ENCODE data around the gene DEFB132.

DNA sequence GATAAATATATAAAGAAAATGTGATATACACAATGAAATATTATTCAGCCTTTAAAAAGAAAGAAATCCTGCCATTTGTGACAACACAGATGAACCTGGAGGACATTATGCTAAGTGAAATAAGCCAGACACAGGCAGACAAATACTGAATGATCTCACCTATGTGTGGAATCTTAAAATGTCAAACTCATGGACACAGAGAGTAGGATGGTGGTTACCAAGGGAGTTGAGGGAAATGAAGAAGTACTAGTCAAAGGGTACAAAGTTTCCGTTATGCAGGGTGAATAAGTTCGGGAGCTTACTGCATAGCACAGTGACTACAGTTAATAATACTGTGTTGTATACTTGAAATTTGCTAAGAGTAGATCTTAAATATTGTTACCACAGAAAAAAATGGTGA, 14.6 kb upstream of the DEFB132 start:
- TF ChIP-seq, protein P1, sequence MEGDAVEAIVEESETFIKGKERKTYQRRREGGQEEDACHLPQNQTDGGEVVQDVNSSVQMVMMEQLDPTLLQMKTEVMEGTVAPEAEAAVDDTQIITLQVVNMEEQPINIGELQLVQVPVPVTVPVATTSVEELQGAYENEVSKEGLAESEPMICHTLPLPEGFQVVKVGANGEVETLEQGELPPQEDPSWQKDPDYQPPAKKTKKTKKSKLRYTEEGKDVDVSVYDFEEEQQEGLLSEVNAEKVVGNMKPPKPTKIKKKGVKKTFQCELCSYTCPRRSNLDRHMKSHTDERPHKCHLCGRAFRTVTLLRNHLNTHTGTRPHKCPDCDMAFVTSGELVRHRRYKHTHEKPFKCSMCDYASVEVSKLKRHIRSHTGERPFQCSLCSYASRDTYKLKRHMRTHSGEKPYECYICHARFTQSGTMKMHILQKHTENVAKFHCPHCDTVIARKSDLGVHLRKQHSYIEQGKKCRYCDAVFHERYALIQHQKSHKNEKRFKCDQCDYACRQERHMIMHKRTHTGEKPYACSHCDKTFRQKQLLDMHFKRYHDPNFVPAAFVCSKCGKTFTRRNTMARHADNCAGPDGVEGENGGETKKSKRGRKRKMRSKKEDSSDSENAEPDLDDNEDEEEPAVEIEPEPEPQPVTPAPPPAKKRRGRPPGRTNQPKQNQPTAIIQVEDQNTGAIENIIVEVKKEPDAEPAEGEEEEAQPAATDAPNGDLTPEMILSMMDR (IDR thresholded peaks at IDR 0.05; ENCODE audit: low read depth, low read length, poor library complexity, severe bottlenecking), result no peak
- no peak for TF ChIP-seq EZH2phosphoT487 (IDR thresholded peaks at IDR 0.05; ENCODE audit: borderline replicate concordance, low read length)

Measured in DOHH2 (cell line).